Measurements from ENCODE around the gene BNIP5. TPM values are rescaled to one million over a fixed set of nuclear protein-coding genes. Genes with fewer than 3 reads are reported as not detected.

Gene BNIP5, protein sequence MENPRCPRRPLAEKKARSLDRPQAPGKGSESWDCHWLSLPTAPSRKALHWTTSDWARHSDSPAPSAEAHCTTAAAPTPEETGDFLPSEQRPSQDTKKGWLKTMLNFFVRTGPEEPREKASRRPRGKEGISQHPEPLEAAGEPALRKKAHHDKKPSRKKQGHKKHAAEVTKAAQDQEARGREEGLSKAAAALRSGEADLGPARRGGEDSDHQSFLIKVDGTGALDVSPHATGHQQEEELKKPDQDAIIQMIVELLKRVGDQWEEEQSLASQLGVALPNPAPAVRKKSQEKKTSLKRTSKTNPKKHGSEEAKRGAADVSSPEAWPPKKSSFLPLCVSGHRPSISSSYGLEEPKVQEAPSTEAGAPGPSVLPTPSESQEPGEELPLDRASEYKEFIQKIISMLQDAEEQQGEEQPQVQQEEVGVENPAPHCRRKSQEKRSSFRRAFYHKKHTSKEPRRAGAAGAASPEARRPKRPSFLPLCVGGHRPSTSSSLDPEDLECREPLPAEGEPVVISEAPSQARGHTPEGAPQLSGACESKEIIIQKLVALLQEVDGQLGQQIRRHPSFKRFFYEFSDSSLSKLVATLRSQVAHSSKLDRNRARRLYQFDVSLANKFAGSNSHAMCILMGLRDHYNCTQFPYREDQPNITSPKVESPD
- not detected in 2 replicates for total RNA-seq

DNA sequence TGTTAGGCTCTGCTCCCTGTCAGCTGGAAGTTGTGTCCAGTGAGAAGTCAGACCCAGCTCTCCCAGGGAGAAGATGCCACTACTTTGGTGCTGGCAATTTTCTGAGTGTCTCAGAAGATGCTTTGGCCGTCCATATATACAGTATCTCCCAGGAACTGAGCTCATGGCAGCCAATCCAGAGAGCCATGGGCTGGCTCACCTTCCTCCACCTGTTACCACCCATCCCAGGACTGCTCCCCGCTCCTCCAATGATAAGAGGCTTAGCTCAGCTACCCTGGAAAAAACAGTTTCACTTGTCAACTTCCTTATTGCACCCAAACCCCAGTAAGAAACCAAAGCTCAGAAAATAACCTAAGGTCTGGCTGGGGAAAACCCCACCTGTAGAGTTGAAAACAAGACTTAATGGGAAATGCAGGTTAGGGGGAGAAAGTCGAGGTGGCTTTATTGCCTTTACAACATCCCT lies at the start of gene BNIP5:
TSS of gene BNIP5 (minus strand) at position 110 of the 463 bp plus-strand sequence. CDS start 6,198 bp downstream, outside the sequence.

DNA sequence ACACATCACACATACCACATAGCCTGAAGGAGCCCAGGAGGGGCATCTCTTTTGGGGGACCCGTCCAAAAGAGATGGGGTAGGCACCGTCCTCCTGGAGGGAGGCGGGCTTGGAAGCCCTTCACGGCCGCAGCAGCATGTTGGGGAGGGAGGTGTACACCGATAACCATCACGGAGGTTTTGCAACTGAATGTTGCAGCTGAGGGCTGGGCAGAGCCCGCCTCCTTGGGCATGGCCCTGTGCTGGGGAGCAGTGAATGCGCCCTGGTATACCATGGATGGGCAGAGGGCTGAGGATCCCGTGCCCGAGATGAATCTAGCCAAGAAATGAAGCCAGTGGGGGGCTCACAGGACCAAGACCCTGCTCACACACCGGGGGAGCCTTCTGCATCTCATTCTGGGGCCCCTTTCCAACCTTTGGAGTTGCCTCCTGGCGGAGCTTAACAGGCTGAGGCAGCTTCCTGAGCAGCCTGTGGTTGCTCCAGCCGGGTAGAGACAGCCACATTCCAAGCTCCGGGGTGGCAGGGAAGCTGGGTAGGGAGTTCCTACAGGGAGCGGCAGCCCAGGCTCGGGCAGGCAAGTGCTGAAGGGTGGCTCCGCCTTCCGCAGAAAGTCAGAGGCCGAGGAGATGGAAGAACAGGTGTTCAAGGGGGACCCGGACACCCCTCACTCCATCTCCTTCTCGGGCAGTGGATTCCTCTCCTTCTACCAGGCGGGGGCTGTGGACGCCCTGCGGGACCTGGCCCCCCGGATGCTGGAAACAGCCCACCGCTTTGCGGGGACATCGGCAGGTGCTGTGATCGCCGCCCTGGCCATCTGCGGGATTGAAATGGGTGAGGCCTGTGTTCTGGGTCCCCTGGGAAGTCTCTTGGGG lies 66.6 kb downstream of the BNIP5 start, which contains the start of gene PNPLA1:
TSS of gene PNPLA1 (plus strand) at position 227 of the 872 bp plus-strand sequence. CDS start at position 627, 400 bp downstream.

Other genes starting within 250 kb of the BNIP5 start
- 2.8 and 3.4 TPM in 2 replicates for gene MAPK13, start 206.4 kb downstream of the BNIP5 start, total RNA-seq
- 7.7 and 10.7 TPM in 2 replicates for gene BRPF3, start 140.1 kb downstream of the BNIP5 start, total RNA-seq
- 0.12 TPM in 1 of 2 replicates, not detected in the other for gene PNPLA1, start 66.8 kb downstream of the BNIP5 start, total RNA-seq
- under 0.01 and 0.37 TPM in 2 replicates for gene ETV7, start 50.8 kb upstream of the BNIP5 start, total RNA-seq
- gene PXT1, start 106.0 kb upstream of the BNIP5 start, total RNA-seq = under 0.01 TPM in 1 of 2 replicates, not detected in the other
- gene KCTD20, start 106.1 kb upstream of the BNIP5 start, total RNA-seq = 45.8 and 48.3 TPM in 2 replicates
- gene STK38, start 210.6 kb upstream of the BNIP5 start, total RNA-seq = 13.2 and 19.0 TPM in 2 replicates